ENCODE data around the gene ADCY10.

The ADCY10 gene

DNA sequence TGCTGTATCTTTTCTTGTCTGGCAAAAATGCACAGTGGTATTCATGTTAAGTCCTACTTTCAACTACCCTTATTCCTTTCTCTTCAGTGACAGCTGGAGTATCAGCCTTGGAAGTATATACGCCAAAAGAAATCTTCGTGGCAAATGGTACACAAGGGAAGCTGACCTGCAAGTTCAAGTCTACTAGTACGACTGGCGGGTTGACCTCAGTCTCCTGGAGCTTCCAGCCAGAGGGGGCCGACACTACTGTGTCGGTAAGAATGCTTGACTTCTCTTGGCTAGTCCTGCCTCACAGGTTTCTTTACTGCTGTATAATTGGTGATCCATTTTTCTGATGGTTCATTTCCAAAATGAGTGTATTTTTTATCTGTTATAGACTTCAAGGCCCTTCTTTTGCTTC, 148.4 kb downstream of the ADCY10 start:
- no peak for TF ChIP-seq TAF1 (IDR thresholded peaks at IDR 0.05; ENCODE audit: borderline replicate concordance, insufficient read depth, low read length)

DNA sequence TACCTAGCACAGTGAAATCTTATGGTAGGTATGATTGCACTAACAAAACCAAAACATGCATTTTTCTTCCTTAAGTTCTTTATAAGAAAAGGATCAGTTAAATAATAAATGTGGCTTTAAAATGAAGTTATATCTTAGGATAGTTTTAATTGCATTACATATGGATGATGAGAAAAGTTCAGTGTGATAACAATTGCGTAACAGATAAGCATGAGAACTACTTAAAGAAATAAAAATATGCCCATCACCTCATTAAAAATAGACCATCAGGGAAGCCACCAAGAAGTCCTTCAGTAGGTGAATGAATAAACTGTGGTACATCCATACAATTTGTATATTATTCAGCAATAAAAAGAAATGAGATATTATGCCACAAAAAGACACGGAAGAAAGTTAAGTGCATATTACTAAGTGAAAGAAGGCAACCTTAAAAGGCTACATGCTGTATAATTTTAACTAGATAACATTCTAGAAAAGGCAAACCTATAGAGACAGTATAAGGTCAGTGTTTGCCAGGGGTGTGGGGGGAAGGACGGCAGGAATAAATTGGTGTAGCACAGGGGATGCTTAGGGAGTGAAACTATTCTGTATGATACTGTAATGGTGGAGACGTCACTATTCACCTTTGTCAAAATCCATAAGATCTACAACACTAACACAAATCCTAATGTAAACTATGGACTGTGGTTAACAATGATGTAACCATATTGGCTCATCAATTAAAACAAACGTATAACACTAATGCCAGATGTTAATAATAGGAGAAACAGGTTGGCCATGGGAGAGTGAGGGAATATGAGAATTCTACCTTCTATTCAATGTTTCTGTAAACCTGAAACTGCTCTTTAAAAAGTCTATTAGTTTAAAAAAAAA, 149.2 kb downstream of the ADCY10 start:
- TF ChIP-seq SIN3A (IDR thresholded peaks at IDR 0.05; ENCODE audit: borderline replicate concordance, insufficient read depth, low read length): no peak
- no peak for TF ChIP-seq POLR2AphosphoS5 (IDR thresholded peaks at IDR 0.05; ENCODE audit: low read depth, low read length)
- no peak for TF ChIP-seq TAF1 (IDR thresholded peaks at IDR 0.05; ENCODE audit: borderline replicate concordance, insufficient read depth, low read length)
- TF ChIP-seq FOXP2 (optimal IDR thresholded peaks at IDR 0.05; ENCODE audit: borderline replicate concordance, extremely low read depth, extremely low read length, insufficient read depth): no peak
- TF ChIP-seq, protein P1, sequence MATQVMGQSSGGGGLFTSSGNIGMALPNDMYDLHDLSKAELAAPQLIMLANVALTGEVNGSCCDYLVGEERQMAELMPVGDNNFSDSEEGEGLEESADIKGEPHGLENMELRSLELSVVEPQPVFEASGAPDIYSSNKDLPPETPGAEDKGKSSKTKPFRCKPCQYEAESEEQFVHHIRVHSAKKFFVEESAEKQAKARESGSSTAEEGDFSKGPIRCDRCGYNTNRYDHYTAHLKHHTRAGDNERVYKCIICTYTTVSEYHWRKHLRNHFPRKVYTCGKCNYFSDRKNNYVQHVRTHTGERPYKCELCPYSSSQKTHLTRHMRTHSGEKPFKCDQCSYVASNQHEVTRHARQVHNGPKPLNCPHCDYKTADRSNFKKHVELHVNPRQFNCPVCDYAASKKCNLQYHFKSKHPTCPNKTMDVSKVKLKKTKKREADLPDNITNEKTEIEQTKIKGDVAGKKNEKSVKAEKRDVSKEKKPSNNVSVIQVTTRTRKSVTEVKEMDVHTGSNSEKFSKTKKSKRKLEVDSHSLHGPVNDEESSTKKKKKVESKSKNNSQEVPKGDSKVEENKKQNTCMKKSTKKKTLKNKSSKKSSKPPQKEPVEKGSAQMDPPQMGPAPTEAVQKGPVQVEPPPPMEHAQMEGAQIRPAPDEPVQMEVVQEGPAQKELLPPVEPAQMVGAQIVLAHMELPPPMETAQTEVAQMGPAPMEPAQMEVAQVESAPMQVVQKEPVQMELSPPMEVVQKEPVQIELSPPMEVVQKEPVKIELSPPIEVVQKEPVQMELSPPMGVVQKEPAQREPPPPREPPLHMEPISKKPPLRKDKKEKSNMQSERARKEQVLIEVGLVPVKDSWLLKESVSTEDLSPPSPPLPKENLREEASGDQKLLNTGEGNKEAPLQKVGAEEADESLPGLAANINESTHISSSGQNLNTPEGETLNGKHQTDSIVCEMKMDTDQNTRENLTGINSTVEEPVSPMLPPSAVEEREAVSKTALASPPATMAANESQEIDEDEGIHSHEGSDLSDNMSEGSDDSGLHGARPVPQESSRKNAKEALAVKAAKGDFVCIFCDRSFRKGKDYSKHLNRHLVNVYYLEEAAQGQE (IDR thresholded peaks at IDR 0.05; ENCODE audit: insufficient read depth in 1 of 2, low read depth in 2 of 2, low read length in 2 of 2): no peak

DNA sequence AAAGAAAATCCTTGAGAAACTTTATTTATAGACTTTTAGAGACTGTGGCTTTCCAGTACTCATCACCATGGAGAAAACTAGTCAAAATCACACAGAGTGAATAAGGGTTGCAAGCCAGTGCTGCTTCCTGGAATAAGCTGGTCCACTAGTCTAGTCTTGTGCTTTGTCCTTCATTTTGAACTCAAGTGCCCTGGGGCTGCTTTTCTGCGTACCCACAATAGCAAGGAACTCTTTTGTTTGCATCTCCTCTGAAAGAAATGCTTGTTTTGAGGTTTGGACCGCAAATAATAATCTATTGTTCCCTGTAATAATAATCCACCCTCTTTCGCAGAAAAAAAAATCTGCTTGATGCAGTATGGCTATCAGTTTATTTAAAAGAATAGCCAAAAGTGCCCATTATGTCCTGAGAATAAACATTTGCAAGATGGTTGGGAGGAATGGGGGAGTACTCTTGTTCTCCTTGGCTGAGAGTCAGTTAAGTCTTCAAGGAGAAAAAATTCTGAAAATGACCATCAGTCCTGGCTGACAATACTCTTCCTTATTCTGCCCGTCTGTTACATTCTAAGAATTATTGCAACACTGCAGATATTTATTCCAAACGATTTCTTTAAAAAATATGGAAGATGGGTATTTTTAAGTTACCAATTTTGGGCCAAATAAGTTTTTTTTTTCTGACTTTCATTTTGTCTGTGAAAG, 150.3 kb downstream of the ADCY10 start:
- TF ChIP-seq, protein P1 (IDR thresholded peaks at IDR 0.05; ENCODE audit: insufficient read depth in 1 of 2, low read depth in 2 of 2, low read length in 2 of 2): no peak
- TF ChIP-seq SIN3A (IDR thresholded peaks at IDR 0.05; ENCODE audit: borderline replicate concordance, insufficient read depth, low read length) (no peak), POLR2AphosphoS5 (IDR thresholded peaks at IDR 0.05; ENCODE audit: low read depth, low read length) (no peak), FOXP2 (optimal IDR thresholded peaks at IDR 0.05; ENCODE audit: borderline replicate concordance, extremely low read depth, extremely low read length, insufficient read depth) (no peak), TAF1 (IDR thresholded peaks at IDR 0.05; ENCODE audit: borderline replicate concordance, insufficient read depth, low read length) (no peak)

DNA sequence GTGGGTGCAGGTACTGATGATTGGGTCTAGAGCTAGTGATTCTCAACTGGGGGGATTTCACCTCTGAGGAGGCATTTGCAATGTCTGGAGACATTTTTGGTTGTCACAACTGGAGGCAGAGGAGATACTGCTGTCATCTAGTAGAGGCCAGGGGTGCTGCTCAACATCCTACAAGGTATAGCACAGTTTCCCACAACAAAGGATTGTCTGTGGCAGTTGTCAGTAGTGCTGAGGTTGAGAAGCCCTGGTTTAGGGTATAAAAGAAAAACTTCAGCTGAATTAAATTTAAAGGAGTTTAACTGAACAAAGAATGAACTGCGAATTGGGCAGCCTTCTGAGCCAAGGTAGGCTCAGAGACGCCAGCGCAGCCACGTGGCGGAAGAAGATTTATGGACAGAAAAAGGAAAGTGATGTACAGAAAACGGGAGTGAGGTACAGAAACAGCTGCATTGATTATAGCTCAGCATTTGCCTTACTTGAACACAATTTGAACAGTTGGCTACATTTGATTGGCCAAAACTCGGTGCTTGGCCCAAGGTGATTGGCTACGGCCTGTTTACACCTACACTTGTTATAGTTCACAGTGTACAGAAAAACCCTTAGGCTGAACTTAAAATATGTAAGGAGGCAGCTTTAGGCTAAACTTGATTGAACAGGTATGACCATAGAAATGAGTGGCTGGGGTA, 151.7 kb downstream of the ADCY10 start:
- no peak for TF ChIP-seq TAF1 (IDR thresholded peaks at IDR 0.05; ENCODE audit: borderline replicate concordance, insufficient read depth, low read length)
- TF ChIP-seq SIN3A (IDR thresholded peaks at IDR 0.05; ENCODE audit: borderline replicate concordance, insufficient read depth, low read length): no peak
- no peak for TF ChIP-seq FOXP2 (optimal IDR thresholded peaks at IDR 0.05; ENCODE audit: borderline replicate concordance, extremely low read depth, extremely low read length, insufficient read depth)
- TF ChIP-seq POLR2AphosphoS5 (IDR thresholded peaks at IDR 0.05; ENCODE audit: low read depth, low read length): no peak
- TF ChIP-seq, protein P1 (IDR thresholded peaks at IDR 0.05; ENCODE audit: insufficient read depth in 1 of 2, low read depth in 2 of 2, low read length in 2 of 2): no peak

DNA sequence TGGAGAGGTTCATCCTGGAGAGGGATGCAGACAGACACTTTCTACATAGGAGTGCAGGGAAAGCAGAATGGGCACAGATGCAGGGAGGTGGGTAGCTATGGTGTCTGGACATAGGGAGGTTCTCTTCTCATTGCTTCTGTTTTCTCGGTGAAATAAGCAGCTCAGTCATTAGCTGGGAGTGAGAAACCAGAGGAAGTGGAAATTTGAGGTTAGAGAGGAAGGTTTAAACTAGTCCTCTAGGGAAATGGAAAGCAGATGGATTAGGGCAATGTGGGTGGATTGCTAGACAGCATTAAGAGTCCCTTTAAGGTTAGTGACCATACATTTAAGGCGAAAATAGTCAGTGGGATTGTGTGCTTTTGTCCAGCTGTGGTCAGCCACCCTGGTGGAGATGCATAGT, 152.5 kb downstream of the ADCY10 start:
- no peak for TF ChIP-seq POLR2AphosphoS5 (IDR thresholded peaks at IDR 0.05; ENCODE audit: low read depth, low read length)
- no peak for TF ChIP-seq SIN3A (IDR thresholded peaks at IDR 0.05; ENCODE audit: borderline replicate concordance, insufficient read depth, low read length)
- no peak for TF ChIP-seq TAF1 (IDR thresholded peaks at IDR 0.05; ENCODE audit: borderline replicate concordance, insufficient read depth, low read length)
- TF ChIP-seq FOXP2 (optimal IDR thresholded peaks at IDR 0.05; ENCODE audit: borderline replicate concordance, extremely low read depth, extremely low read length, insufficient read depth): no peak
- TF ChIP-seq, protein P1 (IDR thresholded peaks at IDR 0.05; ENCODE audit: insufficient read depth in 1 of 2, low read depth in 2 of 2, low read length in 2 of 2): no peak
